GM21825 (cell line): ENCODE data around the gene SF3B2.
A peak's percentile ranks its signal among the peaks of the same experiment; 100 is the strongest.
"Not testable (repeated sequence)": the region's sequence is repeated elsewhere in the genome, so short reads cannot be mapped to it uniquely, and the experiment has no call there.

Experiments
- ATAC-seq: cut with Tn5 transposase; IDR thresholded peaks from one replicate; pipeline ENCODE4 v1.9.1; 2021; ENCODE audit warnings: mild to moderate bottlenecking, moderate library complexity; ENCODE audit not compliant: unreplicated experiment

SF3B2 gene

DNA sequence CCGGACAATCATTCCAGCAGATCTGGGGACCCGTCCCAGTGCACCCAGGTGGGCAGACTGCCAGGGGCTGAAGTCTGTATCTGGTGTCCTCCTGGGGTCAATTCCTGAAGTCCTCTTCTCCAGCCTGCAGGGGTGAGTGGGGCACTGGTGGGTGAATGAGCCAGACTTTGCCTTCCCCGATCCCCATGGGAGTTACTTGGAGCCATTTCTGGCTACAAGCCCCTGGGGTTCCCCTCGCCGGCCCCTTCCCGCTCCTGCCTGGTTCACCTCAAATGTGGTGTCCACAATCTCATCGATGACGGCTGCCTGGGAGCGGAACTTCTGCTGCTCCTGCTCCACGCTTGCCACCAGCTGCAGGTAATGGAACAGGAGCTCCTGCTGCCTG, 35.4 kb upstream of the SF3B2 start:
- no peak for ATAC-seq

- ATAC-seq = no peak
Observed at GRCh38 chr11:66017321-66017720, 34.8 kb upstream of the SF3B2 start.

DNA sequence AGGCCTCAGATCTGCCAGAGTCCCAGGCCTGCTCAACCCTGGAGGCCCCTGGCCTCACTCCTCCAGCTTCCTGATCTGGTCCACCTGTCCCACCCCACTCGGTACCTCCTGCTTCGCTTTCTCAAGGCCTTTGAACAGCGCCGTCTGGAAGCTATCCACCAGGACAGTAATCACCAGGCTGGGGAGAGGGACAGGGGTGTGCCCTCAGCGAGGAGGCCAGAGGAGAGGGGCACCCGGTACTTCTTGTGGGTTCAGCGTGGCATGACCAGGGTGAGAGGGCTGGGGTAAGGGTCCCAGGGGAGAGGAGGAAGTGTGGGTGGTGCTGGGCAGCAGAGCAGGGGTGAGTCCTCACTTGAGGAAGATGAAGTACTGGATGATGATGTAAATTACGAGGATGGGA, 32.0 kb upstream of the SF3B2 start:
- no peak for ATAC-seq

GRCh38 chr11:66020618-66021357, 31.4 kb upstream of the SF3B2 start:
- ATAC-seq = no peak

DNA sequence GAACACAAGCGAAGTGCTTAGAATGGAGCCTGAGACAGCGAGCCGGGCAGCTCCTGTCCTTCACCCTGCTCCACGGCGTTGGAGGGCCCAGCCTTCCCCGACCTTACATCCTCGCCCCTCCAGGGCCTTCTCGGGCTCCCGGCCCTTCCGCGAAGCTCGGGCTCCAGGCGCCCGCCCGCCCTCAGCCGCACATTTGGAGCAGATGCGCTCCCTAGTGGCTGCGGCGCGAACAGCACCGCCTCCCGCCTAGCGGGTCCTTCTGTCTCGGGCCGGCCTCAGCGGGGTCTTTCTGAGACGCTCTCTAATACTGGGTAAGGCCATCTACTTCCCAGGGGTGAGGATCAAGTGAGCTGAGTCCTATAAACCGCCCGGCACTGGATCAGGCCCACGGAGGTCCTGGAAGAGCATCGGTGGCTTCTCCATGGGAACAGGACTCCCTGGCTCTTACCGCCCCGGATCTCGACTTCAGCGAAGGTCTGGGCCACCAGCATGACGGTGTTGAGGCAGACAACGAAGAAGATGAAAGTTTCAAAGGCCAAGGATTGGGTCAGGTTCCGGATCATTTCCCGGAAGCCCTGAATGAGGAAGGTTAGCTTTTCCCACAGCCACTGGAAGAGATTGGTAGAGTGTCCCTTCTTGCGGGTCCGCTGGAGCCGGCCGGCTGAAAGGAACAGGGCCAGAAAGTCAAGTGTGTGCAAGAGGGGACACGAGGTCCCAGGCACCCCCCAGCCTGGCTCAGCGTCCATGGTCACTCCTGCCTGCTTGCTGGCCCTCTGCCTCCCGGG, 29.6 kb upstream of the SF3B2 start:
- no peak for ATAC-seq

- ATAC-seq = not testable (repeated sequence)
Observed at GRCh38 chr11:66023186-66023440, 29.1 kb upstream of the SF3B2 start.

DNA sequence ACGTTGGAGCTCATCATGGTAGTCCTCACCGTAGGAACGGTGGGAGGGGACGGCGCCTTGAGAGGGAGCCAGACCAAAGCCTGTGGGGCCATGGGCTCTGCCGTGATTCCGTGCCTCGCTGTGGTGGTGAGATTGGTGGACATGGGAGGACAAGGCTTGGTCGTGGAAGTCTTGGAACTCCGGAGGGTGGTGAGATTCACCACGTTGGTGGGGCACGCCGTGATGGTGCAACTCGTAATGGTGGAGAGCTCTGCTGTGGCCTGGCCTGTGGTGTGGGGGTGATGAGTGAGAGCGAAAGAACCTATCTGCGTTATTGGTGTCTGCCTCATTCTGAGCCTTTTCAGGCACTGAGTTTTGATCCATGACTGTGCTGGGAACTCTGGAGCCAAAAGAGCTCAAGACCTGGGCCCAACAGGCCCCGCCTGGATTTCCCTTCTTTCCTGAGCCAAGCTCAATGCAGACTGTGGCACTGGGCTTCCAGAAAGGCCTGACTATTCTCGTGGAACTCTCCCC, 26.1 kb upstream of the SF3B2 start, which contains the start of gene CATSPER1:
Gene CATSPER1 (minus strand): TSS at position 463 of the 513 bp plus-strand sequence. CDS start 100 bp downstream, at position 363.
- no peak for ATAC-seq

DNA sequence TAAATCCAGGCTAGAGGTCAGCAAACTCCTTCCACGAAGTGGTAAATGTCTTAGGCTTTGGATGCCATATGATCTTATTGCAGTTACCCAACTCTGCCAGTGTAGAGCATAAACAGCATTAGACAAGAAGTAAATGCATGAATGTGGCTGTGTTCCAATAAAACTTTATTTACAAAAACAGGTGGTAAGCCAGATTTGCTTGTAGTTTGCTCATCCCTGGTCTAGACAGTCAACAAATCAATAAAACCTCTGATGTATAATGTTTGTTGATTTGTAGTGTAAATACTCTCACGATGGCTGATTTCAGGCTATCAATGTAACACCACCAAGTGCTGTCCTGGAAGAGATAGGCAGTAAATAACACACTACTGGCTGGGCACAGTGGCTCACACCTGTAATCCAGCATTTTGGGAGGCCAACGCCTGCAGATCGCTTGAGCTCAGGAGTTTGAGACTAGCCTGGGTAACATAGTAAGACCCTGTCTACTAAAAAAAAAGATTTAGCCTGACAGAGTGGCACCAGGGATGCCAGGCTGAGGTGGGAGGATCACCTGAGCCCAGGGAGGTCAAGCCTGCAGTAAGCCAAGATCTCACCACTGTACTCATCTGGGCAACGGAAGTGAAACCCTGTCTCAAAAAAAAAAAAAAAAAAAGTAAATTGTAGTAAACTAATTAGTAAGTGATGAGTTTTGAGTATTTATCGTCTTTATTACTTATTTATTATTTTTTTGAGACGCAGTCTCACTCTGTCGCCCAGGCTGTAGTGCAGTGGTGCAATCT, 19.0 kb upstream of the SF3B2 start:
- ATAC-seq = no peak

DNA sequence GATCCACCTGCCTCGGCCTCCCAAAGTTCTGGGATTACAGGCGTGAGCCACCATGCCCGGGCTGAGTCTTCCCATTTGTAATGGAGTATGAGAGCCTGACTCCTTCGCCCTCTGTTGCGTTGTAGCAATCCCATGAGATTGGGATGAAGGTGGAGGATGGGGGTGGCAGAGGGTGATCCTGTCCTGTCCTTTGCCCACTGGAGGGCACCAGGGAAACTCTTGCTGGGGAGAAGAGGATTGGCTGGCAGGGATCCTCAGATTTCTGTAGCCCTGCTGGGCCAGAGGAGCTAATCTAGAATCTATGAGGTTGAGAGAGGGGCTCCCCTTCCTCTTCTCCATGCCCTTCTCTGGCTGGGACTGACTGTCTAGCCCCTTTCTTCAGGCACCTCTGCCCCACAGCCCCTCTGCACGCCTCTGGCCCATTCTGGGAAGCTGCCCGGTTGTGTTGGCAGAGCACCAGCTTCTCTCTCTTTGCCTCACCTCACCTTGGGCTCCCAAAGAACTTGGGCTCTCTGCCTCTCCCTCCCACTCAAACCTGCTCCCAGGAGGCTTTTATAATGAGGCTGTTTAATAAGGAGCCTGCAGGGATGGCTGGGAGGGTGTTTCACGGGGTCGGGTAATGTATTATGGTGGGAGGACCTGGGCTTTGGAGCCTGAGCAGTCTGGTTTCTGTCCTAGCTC, 16.4 kb upstream of the SF3B2 start:
- ATAC-seq = no peak

DNA sequence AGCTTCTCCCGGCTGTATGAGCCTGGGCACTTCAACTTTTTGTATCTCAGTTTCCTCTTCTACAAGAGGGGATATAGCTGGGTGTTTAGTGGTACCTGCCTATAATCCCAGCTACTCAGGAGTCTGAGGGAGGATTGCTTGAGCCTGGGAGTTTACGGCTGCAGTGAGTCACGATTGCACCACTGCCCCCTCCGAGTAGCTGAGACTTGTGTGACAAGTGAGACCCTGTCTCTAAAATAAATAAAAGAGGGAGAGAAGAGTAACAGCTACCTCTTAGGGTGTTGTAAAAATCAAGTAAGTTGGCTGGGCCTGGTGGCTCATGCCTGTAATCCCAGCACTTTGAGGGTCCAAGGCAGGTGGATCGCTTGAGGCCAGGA, 15.8 kb upstream of the SF3B2 start:
- ATAC-seq = no peak

DNA sequence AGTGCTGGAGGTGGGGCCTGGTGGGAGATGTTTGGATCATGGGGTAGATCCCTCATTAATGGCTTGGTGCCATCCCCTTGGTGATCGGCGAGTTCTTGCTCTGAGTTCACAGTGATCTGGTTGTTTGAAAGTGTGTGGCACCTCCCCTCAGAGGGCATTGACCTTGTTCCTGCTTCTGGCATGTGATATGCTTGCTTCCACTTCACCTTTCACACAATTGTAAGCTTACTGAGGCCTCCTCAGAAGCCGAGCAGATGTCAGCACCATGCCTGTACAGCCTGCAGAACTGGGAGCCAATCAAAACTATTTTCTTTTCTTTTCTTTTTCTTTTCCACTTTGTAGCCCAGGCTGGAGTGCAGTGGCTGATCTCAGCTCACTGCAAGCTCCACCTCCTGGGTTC, 14.8 kb upstream of the SF3B2 start:
- ATAC-seq = no peak

DNA sequence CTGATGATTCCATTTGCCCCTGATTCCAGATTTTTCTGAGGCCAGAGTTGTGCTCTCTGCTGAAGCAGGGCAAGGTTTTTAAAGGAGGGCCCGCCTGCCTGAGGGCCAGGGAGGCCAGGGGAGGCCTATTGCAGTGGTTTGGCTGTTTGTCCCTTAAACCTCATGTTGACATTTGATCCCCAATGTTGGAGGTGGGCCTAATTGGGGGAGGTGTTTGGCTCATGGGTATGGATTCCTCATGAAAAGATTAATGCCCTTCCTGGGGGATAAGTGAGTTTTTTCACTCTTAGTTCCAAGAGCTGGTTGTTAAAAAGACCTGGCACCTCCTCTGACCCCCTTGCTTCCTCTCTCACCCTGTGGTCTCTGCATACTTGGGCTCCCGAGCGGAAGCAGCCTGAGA, 12.4 kb upstream of the SF3B2 start:
- ATAC-seq = no peak

- no peak for ATAC-seq
Observed at GRCh38 chr11:66042227-66042995, 9.8 kb upstream of the SF3B2 start.

- no peak for ATAC-seq
Observed at GRCh38 chr11:66042996-66043906, 8.9 kb upstream of the SF3B2 start.

DNA sequence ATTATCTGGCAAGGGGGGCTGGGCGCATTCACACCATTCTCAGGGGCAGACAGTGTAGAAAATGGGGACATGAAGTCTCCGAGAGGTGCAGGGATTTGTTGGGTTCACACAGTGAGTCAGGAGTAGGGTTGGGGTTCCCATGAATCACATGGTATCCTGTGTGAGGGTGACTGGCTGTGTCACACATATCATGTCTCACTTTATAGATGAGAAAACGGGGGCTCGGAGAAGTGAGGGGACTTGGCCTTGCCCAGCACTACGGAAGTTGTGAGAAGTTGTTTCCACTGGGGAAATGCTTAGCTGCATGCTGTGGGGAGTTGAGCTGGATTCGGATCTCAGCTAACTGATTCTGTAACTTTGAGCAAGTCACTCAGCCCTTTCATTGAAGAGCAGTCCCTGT, 7.4 kb upstream of the SF3B2 start:
- no peak for ATAC-seq

- peak; percentile 46 for ATAC-seq
Observed at GRCh38 chr11:66045177-66045639, 7.0 kb upstream of the SF3B2 start.

DNA sequence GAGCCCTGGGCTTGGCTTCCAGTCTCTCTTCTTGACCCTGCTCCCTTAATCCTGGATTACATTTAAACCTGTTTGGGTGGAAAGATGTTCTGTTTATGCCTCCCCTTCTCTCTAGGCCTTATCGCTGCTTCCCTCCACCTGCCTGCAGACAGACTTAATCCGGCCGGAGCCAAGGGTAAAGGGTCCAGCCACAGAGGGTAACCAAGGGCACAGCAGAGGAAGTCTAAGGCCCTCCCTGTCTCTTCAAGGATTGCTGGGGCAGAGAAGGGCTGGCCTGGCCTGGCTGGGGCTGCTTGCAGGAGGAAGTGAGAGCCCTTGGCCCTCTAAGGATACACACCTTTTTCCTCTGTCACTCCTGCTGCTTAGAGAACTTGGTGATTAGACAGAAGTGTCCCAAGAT, 5.3 kb upstream of the SF3B2 start:
- no peak for ATAC-seq

GRCh38 chr11:66047541-66048365, 4.4 kb upstream of the SF3B2 start:
- no peak for ATAC-seq
